CD8-positive, alpha-beta memory T cell (primary cell): Measurements from ENCODE around the gene RAB35. TPM values are rescaled to one million over a fixed set of nuclear protein-coding genes. Genes with fewer than 3 reads are reported as not detected.

ENCODE experiments used
- CTCF ChIA-PET: fragments of 350-600 bp; sonication (Branson Sonifier 250); formaldehyde crosslinking; loops from one replicate; lab custom pipeline; 2021; ENCODE audit warnings: antibody characterized with exemption; lab: Charles Lee
- POLR2A ChIA-PET: fragments of 350-600 bp; sonication (Branson Sonifier 250); formaldehyde crosslinking; loops from one replicate; lab custom pipeline; 2021; ENCODE audit warnings: antibody characterized with exemption; lab: Charles Lee
- DNase-seq, 5 donors: peaks; one replicate each; pipeline versions ENCODE4 v3.0.0 to v3.0.0-alpha.2; 2020 to 2022; ENCODE audit warnings: mixed read lengths in 1 of 5
- H3K27ac ChIP-seq: one replicate; pipeline ENCODE4 v1.7.0; 2013; ENCODE audit warnings: low read depth, mild to moderate bottlenecking, low read length, moderate library complexity
- H3K27me3 ChIP-seq: 2 replicates; pipeline ENCODE4 v1.7.0; 2013; ENCODE audit warnings: low read length, mild to moderate bottlenecking; ENCODE audit not compliant: insufficient read depth, poor library complexity, severe bottlenecking
- H3K36me3 ChIP-seq: 2 replicates; pipeline ENCODE4 v1.7.0; 2013; ENCODE audit warnings: mild to moderate bottlenecking, low read length, moderate library complexity; ENCODE audit not compliant: insufficient read depth
- H3K4me1 ChIP-seq: 2 replicates; pipeline ENCODE4 v1.7.0; 2013; ENCODE audit warnings: mild to moderate bottlenecking, low read length, moderate library complexity; ENCODE audit not compliant: insufficient read depth
- H3K4me3 ChIP-seq: 2 replicates; pipeline ENCODE4 v1.7.0; 2013; ENCODE audit warnings: mild to moderate bottlenecking, low read length
- H3K9me3 ChIP-seq: 2 replicates; pipeline ENCODE4 v1.7.0; 2013; ENCODE audit warnings: mild to moderate bottlenecking, low read length
- H3K27ac Mint-ChIP-seq, 8 donors: one replicate each; pipeline ENCODE4 v1.8.0; 2020 to 2021; ENCODE audit warnings: mixed read lengths in 8 of 8, mild to moderate bottlenecking in 6 of 8, inconsistent platforms in 3 of 8, moderate library complexity in 3 of 8
- H3K27me3 Mint-ChIP-seq, 2 donors: one replicate each; pipeline ENCODE4 v1.8.0; 2020 to 2021; ENCODE audit warnings: mixed read lengths in 2 of 2, mild to moderate bottlenecking in 1 of 2, moderate library complexity in 1 of 2
- H3K36me3 Mint-ChIP-seq, 3 donors: one replicate each; pipeline ENCODE4 v1.8.0; 2020 to 2021; ENCODE audit warnings: mixed read lengths in 3 of 3, inconsistent platforms in 1 of 3, mild to moderate bottlenecking in 1 of 3
- H3K4me1 Mint-ChIP-seq, 3 donors: one replicate each; pipeline ENCODE4 v1.8.0; 2020 to 2021; ENCODE audit warnings: mixed read lengths in 3 of 3, inconsistent platforms in 1 of 3, mild to moderate bottlenecking in 1 of 3
- H3K4me3 Mint-ChIP-seq, 7 donors: one replicate each; pipeline ENCODE4 v1.8.0; 2020 to 2021; ENCODE audit warnings: mixed read lengths in 7 of 7, mild to moderate bottlenecking in 6 of 7, moderate library complexity in 4 of 7, inconsistent platforms in 2 of 7
- H3K9me3 Mint-ChIP-seq, 5 donors: one replicate each; pipeline ENCODE4 v1.8.0; 2020 to 2022; ENCODE audit warnings: mixed read lengths in 5 of 5, mild to moderate bottlenecking in 3 of 5, moderate library complexity in 2 of 5, inconsistent platforms in 1 of 5
- polyA plus RNA-seq: library from polyadenylated mRNA; unstranded; fragments of 300-500 nt; fragmentation: Illumina TruSeq; gene quantifications from one replicate; pipeline ENCODE4 v1.2.3, GENCODE V29; 2021
- total RNA-seq, 2 experiments: library from RNA; stranded (reverse); gene quantifications; one replicate each; pipeline ENCODE4 v1.2.3, GENCODE V29; 2021

Gene RAB35
- total and polyA plus RNA-seq, 3 experiments from 2014 or later, result 26.9 to 77.8 (median 66.8) TPM

DNA sequence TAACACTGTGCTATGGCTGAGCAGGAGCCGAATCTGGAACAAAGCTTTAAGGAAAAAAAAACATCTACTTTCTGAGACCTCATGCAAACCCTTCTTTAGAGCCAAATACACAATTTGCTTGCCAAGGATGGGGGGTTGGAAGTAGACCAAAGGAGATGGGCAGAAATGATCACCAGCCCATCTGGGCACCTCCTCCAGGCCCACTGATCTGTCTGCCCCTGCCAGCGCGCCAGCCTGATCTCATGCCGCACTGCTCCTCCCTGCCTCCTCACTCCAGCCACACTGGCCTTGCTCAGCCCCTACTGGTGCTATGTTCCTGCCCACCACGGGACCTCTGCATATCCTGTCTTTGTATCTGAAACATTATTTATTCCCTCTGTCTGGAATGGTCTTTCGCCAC, 24.8 kb upstream of the RAB35 start:
- peaks cover 13 to 90% (median 26%) of the 10 kb centered on the region in 3 donors for H3K36me3 Mint-ChIP-seq
- no peaks in the 10 kb centered on the region for H3K27me3 Mint-ChIP-seq
- H3K27ac ChIP-seq, result no peak overlapping the region
- ChIA-PET POLR2A (no interaction called here), CTCF (interaction anchor here (0.8 kb wide), 1 partner anchor 8 kb away, joined by 3 read pairs; no protein-coding TSS in a partner anchor)
- H3K9me3 Mint-ChIP-seq, result no peaks in the 10 kb centered on the region
- no peaks in the 10 kb centered on the region for H3K4me1 ChIP-seq
- H3K4me1 Mint-ChIP-seq, result no peaks in the 10 kb centered on the region
- no peak overlapping the region for H3K4me3 Mint-ChIP-seq
- no peaks in the 10 kb centered on the region for H3K9me3 ChIP-seq
- peak overlapping the region in 1 of 8 donors; percentile 78 for H3K27ac Mint-ChIP-seq
- H3K36me3 ChIP-seq, result peaks cover 67% of the 10 kb centered on the region
- no peak overlapping the region for H3K4me3 ChIP-seq
- no peaks in the 10 kb centered on the region for H3K27me3 ChIP-seq
- DNase-seq, result no peak

DNA sequence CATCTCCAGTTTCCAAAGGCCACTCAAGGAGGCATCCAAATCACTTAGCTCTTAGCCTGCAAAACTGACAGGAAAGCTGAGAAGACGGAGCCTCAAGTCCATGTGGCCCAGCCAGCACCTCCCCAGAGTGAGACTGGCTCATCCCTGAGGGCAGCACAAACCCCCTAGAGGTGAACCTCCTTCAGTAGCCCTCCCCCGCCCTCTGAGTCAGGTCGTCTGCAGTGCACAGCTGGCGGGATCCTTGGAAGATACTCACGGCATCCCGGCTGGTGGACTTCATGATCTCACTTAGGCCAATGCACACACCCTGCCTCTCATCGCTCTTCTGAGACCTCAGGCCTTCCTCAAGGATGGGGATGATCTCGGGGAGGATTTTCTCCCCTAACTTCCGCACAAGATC, 24.1 kb upstream of the RAB35 start:
- H3K36me3 Mint-ChIP-seq, result peaks cover 13 to 96% (median 26%) of the 10 kb centered on the region in 3 donors
- H3K27me3 Mint-ChIP-seq, result no peaks in the 10 kb centered on the region
- no peaks in the 10 kb centered on the region for H3K4me1 Mint-ChIP-seq
- peak overlapping the region in 4 of 8 donors; percentile 9 to 82 (median 24) for H3K27ac Mint-ChIP-seq
- Histone ChIP-seq H3K27ac (no peak overlapping the region), H3K27me3 (no peaks in the 10 kb centered on the region), H3K4me1 (no peaks in the 10 kb centered on the region), H3K9me3 (no peaks in the 10 kb centered on the region), H3K4me3 (no peak overlapping the region), H3K36me3 (peaks cover 68% of the 10 kb centered on the region)
- ChIA-PET CTCF (no interaction called here), POLR2A (no interaction called here)
- no peaks in the 10 kb centered on the region for H3K9me3 Mint-ChIP-seq
- H3K4me3 Mint-ChIP-seq, result no peak overlapping the region
- DNase-seq, result no peak

DNA sequence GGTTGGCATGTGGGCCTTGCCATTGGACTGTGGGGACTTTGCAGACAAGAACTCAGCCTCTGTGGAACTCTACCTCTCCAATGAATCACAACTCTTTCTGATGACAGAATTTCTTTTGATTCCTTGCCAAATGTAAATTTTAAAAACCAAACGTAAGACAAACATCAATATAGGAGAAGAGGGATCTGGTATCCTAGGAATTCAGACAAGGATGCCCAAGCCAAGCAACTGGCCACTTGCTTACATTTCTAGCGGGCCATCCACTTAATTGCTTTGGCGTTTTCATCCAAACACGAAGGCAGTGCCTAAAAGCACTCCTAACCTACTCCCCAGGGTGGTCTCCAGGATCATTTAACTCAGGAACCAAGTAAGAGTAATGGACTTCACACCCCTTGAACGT, 23.4 kb upstream of the RAB35 start:
- H3K27me3 ChIP-seq, result no peaks in the 10 kb centered on the region
- no peaks in the 10 kb centered on the region for H3K4me1 Mint-ChIP-seq
- no peak overlapping the region for H3K27ac ChIP-seq
- ChIA-PET CTCF (no interaction called here), POLR2A (no interaction called here)
- H3K27ac Mint-ChIP-seq, result peak overlapping the region in 2 of 8 donors; percentile 61 to 70
- no peak overlapping the region for H3K4me3 Mint-ChIP-seq
- no peak overlapping the region for H3K4me3 ChIP-seq
- H3K36me3 ChIP-seq, result peaks cover 63% of the 10 kb centered on the region
- H3K9me3 ChIP-seq, result no peaks in the 10 kb centered on the region
- H3K9me3 Mint-ChIP-seq, result no peaks in the 10 kb centered on the region
- H3K4me1 ChIP-seq, result no peaks in the 10 kb centered on the region
- peaks cover 13 to 94% (median 26%) of the 10 kb centered on the region in 3 donors for H3K36me3 Mint-ChIP-seq
- no peak for DNase-seq
- H3K27me3 Mint-ChIP-seq, result no peaks in the 10 kb centered on the region

DNA sequence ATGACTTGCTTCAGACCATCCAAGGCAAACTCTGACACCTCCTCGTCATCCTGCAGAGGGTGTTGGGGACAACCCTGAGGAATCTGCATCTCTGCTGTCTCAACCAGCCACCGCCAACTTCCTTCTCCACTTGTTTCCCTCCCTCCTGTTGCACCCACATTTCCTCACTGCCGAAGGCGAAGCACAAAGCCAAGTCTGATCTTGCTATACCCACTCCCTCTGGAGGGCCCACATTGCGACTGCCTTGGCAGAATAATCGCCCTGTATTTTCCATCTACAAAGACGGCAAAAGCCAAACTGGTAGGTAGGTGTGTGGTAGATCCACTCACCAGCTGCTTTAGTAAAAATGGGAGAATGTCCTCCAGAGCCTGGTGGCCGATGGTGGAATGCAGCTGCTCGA, 21.8 kb upstream of the RAB35 start:
- H3K9me3 Mint-ChIP-seq, result no peaks in the 10 kb centered on the region
- no peaks in the 10 kb centered on the region for H3K27me3 Mint-ChIP-seq
- H3K4me1 Mint-ChIP-seq, result no peaks in the 10 kb centered on the region
- peaks cover 13 to 95% (median 26%) of the 10 kb centered on the region in 3 donors for H3K36me3 Mint-ChIP-seq
- CTCF ChIA-PET, result no interaction called here
- Histone ChIP-seq H3K27me3 (no peaks in the 10 kb centered on the region), H3K36me3 (peaks cover 71% of the 10 kb centered on the region), H3K4me1 (no peaks in the 10 kb centered on the region), H3K9me3 (no peaks in the 10 kb centered on the region), H3K27ac (no peak overlapping the region), H3K4me3 (no peak overlapping the region)
- H3K27ac Mint-ChIP-seq, result no peak overlapping the region
- POLR2A ChIA-PET, result no interaction called here
- H3K4me3 Mint-ChIP-seq, result no peak overlapping the region
- no peak for DNase-seq

DNA sequence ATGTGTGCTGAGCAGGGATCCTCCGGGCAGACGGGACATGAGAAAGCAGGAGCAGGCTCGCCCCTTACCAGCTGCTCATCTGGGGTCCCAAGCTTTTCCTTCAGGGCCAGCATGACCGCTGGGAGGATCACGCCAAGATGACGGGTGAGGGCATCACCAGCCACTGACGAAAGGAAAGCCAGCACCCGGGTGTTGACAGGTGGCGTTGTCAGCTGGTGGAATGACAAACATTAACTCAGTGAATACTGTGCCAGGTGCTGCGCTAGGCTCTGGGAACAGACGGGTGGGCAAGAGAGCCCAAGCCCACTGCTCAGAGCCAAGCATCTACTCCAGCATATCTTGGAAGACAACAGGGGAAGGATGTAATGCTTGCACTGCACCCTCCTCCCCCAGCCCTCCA, 21.3 kb upstream of the RAB35 start:
- peaks cover 73% of the 10 kb centered on the region for H3K36me3 ChIP-seq
- H3K27ac ChIP-seq, result no peak overlapping the region
- H3K27me3 ChIP-seq, result no peaks in the 10 kb centered on the region
- CTCF ChIA-PET, result no interaction called here
- no peak overlapping the region for H3K27ac Mint-ChIP-seq
- H3K9me3 ChIP-seq, result no peaks in the 10 kb centered on the region
- H3K9me3 Mint-ChIP-seq, result no peaks in the 10 kb centered on the region
- DNase-seq, result no peak
- H3K4me1 ChIP-seq, result no peaks in the 10 kb centered on the region
- POLR2A ChIA-PET, result no interaction called here
- no peak overlapping the region for H3K4me3 Mint-ChIP-seq
- no peak overlapping the region for H3K4me3 ChIP-seq
- H3K27me3 Mint-ChIP-seq, result no peaks in the 10 kb centered on the region
- H3K36me3 Mint-ChIP-seq, result peaks cover 13 to 96% (median 25%) of the 10 kb centered on the region in 3 donors
- H3K4me1 Mint-ChIP-seq, result no peaks in the 10 kb centered on the region

DNA sequence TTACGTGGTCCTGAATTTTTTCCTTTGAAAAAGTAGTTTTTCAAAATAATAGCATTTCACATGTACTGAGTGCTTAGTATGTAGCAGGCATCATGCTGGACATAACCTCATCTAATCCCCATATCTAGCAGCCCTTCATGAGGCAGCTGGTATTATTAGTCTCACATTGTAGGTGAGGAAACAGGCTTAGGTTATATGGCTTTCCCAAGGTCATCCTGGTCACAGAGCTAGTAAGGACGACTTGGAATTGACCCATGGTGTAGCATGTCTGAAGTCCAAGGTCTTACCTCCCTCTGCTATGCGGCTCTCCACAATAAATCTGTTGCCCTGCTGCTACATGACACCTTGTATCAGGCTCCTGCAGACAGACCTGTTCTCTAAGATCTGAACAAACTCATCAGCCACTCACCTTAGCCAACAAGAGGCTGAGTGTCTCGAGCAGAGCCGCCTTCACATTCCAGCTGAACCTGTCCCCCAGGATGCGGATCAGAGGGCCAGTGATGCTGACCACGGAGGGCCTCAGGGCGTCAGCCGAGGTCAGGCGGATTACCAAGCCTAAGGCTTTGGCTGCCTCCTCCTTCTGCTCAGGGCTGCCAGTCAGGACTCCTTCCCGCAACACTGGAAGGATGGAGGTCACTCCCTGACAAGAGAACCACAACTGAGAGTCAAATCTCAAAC, 19.7 kb upstream of the RAB35 start:
- H3K4me3 Mint-ChIP-seq, result no peak overlapping the region
- POLR2A ChIA-PET, result no interaction called here
- no peaks in the 10 kb centered on the region for H3K9me3 Mint-ChIP-seq
- no peak overlapping the region for H3K27ac ChIP-seq
- no peaks in the 10 kb centered on the region for H3K27me3 ChIP-seq
- no peaks in the 10 kb centered on the region for H3K9me3 ChIP-seq
- H3K4me3 ChIP-seq, result no peak overlapping the region
- H3K27ac Mint-ChIP-seq, result peak overlapping the region in 1 of 8 donors; percentile 67
- no peaks in the 10 kb centered on the region for H3K4me1 Mint-ChIP-seq
- H3K36me3 Mint-ChIP-seq, result peaks cover 13 to 96% (median 23%) of the 10 kb centered on the region in 3 donors
- DNase-seq, result no peak
- no peaks in the 10 kb centered on the region for H3K4me1 ChIP-seq
- H3K36me3 ChIP-seq, result peaks cover 76% of the 10 kb centered on the region
- no peaks in the 10 kb centered on the region for H3K27me3 Mint-ChIP-seq
- CTCF ChIA-PET, result no interaction called here

DNA sequence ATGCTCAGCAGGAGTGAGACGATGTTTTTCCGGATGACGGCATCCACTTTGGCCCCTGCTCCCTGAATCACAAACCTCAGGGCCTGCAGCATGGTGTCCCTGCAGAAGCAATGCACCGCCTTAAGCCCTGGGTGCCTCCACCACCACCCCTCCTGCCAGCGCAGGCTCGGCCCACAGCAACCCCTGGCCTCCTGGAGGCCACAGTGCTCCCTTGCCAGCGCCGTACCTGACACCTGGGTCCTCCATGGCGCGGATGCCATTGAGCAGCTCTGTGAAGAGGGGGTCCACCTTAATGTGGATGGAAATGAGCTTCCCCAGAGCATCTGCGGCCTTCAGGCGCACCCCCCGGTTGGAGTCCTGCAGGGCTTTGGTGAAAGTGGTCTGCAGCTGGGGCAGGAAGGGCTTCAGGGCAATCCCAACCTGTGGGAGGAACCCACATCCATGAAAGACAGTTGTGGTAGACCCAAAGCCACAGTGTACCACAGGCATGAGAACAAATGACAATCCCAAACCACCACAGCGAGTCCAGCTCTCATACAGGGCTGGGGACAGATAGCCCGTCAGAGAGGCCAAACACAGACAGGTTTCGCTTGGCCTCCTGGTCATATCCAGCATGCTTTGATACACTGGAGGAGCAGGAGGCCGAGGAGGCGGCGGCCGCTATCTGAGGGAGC, 17.9 kb upstream of the RAB35 start:
- Histone ChIP-seq H3K9me3 (no peaks in the 10 kb centered on the region), H3K36me3 (peaks cover 81% of the 10 kb centered on the region), H3K27me3 (no peaks in the 10 kb centered on the region), H3K27ac (no peak overlapping the region), H3K4me1 (no peaks in the 10 kb centered on the region), H3K4me3 (no peak overlapping the region)
- Mint-ChIP-seq H3K27me3 (no peaks in the 10 kb centered on the region), H3K4me1 (no peaks in the 10 kb centered on the region), H3K27ac (peak overlapping the region in 1 of 8 donors; percentile 29), H3K36me3 (peaks cover 4 to 96% (median 14%) of the 10 kb centered on the region in 3 donors), H3K4me3 (no peak overlapping the region), H3K9me3 (no peaks in the 10 kb centered on the region)
- POLR2A ChIA-PET, result no interaction called here
- DNase-seq, result no peak
- CTCF ChIA-PET, result no interaction called here

DNA sequence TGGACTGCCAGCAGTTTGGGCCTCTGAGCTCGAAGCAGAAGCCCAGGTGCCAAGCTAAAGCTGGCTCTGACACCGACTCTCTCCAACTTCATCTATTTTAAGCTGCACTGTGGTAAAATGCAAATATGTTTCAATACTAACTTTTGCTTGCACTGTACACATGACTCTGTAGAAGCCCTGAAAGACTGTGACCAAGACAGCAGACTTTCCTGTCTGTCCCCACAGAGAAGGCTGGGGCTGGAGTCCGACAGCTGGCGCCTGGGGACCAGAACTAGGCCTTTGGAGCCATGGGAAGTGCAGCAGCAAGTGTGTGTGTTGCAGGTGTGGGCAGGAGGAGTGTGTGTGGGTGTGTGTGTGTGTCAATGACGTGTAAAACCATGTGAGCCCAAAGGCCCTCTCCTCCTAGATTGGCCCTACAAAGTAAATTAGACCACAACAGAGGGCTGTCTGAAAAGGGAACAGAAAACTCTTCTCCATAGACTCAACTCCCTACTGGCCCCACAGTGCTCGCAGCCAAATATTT, 16.4 kb upstream of the RAB35 start:
- H3K36me3 ChIP-seq, result peaks cover 80% of the 10 kb centered on the region
- no peaks in the 10 kb centered on the region for H3K9me3 ChIP-seq
- H3K4me1 ChIP-seq, result no peaks in the 10 kb centered on the region
- H3K27me3 ChIP-seq, result no peaks in the 10 kb centered on the region
- CTCF ChIA-PET, result interaction anchor here (1.5 kb wide), 1 partner anchor 9 kb away, joined by 3 read pairs; no protein-coding TSS in a partner anchor
- Mint-ChIP-seq H3K27ac (no peak overlapping the region), H3K4me3 (no peak overlapping the region), H3K36me3 (peaks cover 0 to 93% (median 12%) of the 10 kb centered on the region in 3 donors), H3K9me3 (no peaks in the 10 kb centered on the region), H3K4me1 (no peaks in the 10 kb centered on the region), H3K27me3 (no peaks in the 10 kb centered on the region)
- no peak overlapping the region for H3K27ac ChIP-seq
- no peak overlapping the region for H3K4me3 ChIP-seq
- POLR2A ChIA-PET, result no interaction called here
- DNase-seq, result no peak
